AG09319 (cell line): Measurements from ENCODE around the gene POM121L12.

ENCODE experiments used
- DNase-seq: peaks from one replicate; pipeline ENCODE4 v3.0.0-alpha.2; 2010; ENCODE audit warnings: low read depth; ENCODE audit errors: extremely low read depth
- TF ChIP-seq, protein P1 (sequence below): IDR thresholded peaks from 2 replicates; pipeline ENCODE4 v1.5.1; 2011; ENCODE audit warnings: low read depth, mild to moderate bottlenecking, inconsistent platforms, low read length, moderate library complexity

Gene POM121L12

GRCh38 chr7:53035499-53036412 lies at the start of gene POM121L12:
Gene POM121L12 (plus strand): TSS chr7:53035633. CDS start chr7:53035672, 39 bp downstream.
- DNase-seq, result no peak
- TF ChIP-seq, protein P1, sequence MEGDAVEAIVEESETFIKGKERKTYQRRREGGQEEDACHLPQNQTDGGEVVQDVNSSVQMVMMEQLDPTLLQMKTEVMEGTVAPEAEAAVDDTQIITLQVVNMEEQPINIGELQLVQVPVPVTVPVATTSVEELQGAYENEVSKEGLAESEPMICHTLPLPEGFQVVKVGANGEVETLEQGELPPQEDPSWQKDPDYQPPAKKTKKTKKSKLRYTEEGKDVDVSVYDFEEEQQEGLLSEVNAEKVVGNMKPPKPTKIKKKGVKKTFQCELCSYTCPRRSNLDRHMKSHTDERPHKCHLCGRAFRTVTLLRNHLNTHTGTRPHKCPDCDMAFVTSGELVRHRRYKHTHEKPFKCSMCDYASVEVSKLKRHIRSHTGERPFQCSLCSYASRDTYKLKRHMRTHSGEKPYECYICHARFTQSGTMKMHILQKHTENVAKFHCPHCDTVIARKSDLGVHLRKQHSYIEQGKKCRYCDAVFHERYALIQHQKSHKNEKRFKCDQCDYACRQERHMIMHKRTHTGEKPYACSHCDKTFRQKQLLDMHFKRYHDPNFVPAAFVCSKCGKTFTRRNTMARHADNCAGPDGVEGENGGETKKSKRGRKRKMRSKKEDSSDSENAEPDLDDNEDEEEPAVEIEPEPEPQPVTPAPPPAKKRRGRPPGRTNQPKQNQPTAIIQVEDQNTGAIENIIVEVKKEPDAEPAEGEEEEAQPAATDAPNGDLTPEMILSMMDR, result no peak

GRCh38 chr7:52992001-52992400 lies 43.4 kb upstream of the POM121L12 start:
- DNase-seq, result no peak
- TF ChIP-seq, protein P1, result no peak

- no peak for DNase-seq
- TF ChIP-seq, protein P1, result no peak
Measured at GRCh38 chr7:52992479-52993162, 42.8 kb upstream of the POM121L12 start.

DNA sequence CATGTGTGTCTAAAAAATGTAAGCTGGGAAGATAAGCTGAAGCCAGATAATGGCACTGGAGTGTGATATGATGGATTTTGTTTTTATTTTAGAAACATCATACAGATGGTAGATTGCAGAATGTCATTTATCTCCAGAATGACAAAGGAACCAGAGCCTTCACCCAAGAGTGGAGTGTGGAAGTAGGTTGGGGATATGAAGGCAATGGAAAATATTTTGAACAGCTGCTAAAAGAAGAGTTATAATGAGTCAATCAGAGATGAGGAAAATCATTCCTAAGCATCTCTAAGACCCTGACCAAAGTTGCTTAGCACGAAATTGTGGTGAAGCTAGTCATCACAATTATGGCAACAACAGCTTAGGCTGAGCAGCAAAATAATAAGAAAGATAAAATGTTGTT lies 39.8 kb upstream of the POM121L12 start:
- no peak for DNase-seq
- TF ChIP-seq, protein P1, result no peak

- TF ChIP-seq, protein P1, result no peak
Measured at GRCh38 chr7:53001221-53001620, 34.2 kb upstream of the POM121L12 start.

GRCh38 chr7:53002389-53002788 lies 33.0 kb upstream of the POM121L12 start:
- no peak for DNase-seq
- TF ChIP-seq, protein P1, result no peak

More at GRCh38 chr7:53001221-53001620, 34.2 kb upstream of the POM121L12 start:
- no peak for DNase-seq
